Mucosa of descending colon (tissue), 3 donors: Measurements from ENCODE around the gene NINL. TPM values are rescaled to one million over a fixed set of nuclear protein-coding genes. Genes with fewer than 3 reads are reported as not detected.

Source experiments
- ATAC-seq: fragments of 200-7000 bp; cut with Tn5 transposase; one replicate; pipeline ENCODE4 v1.9.1; 2020; ENCODE audit warnings: mild to moderate bottlenecking, moderate library complexity
- DNase-seq, 3 donors: peaks; one replicate each; pipeline ENCODE4 v3.0.0-alpha.2; 2020
- H3K36me3 ChIP-seq: fragments of 200-600 bp; one replicate; pipeline ENCODE4 v1.8.0; 2021; ENCODE audit warnings: low read depth, mild to moderate bottlenecking
- H3K4me1 ChIP-seq: fragments of 200-600 bp; one replicate; pipeline ENCODE4 v1.8.0; 2021; ENCODE audit warnings: low read depth, mild to moderate bottlenecking
- H3K4me3 ChIP-seq: fragments of 200-600 bp; one replicate; pipeline ENCODE4 v1.8.0; 2021; ENCODE audit warnings: mild to moderate bottlenecking
- H3K9me3 ChIP-seq: fragments of 200-600 bp; one replicate; pipeline ENCODE4 v1.8.0; 2021; ENCODE audit warnings: mild to moderate bottlenecking
- CTCF ChIP-seq: fragments of 200-600 bp; IDR thresholded peaks from one replicate; pipeline ENCODE4 v1.8.0; 2022; ENCODE audit warnings: antibody characterized with exemption, mild to moderate bottlenecking
- intact Hi-C, 2 donors: fragments of 100-400 bp; cut with DNase I in 1 of 2; cut with micrococcal nuclease in 1 of 2; formaldehyde crosslinking; loops; one replicate each; pipeline versions ENCODE4 v1.11.0 to v1.11.1; 2022; cut with DNase I, micrococcal nuclease
- total RNA-seq, 3 donors: library from RNA; stranded (reverse); fragmentation: NEBNext Ultra II Directional in 2 of 3; extraction: Animal tissue kit (Norgen Biotek cat#: 25700) in 2 of 3; gene quantifications; one replicate each; pipeline versions ENCODE4 v1.2.1 to v1.2.4, GENCODE V29; 2021 to 2023
- donor health status: DM: no; HTN: no; CAD: no; lungs with moderate emphysema.
- donor health status: DM: no; HTN: no; CAD: no.
- donor health status: DM: no; HTN: yes; CAD: no.

NINL gene
- total RNA-seq, 3 donors from 2014 or later: 1.8 to 15.1 (median 3.3) TPM

DNA sequence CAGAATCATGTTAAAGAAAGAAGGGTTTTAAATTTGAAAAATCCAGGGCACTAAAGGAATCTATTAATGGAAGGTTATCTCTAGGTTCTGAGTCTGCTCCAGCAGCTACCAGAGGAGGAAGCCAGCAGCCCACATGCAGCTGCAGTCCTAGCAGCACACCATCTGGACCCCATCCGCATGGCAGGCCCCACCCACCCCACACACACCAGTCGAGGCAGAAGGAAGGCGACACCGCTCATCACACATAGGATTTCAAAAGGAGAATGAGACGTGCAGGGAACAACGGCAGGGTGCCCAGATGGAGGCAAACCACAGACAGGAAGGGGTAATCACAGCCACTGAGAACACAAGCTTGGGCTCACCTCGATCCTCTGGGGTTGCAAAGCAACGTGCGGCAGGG, 99.0 kb downstream of the NINL start:
- intact Hi-C loops: no loop called here
- Histone ChIP-seq H3K4me3 (no peak overlapping the region), H3K36me3 (no peaks in the 10 kb centered on the region), H3K9me3 (no peaks in the 10 kb centered on the region), H3K4me1 (no peaks in the 10 kb centered on the region)
- TF ChIP-seq CTCF: no peak
- no peak for DNase-seq
- no peak for ATAC-seq

DNA sequence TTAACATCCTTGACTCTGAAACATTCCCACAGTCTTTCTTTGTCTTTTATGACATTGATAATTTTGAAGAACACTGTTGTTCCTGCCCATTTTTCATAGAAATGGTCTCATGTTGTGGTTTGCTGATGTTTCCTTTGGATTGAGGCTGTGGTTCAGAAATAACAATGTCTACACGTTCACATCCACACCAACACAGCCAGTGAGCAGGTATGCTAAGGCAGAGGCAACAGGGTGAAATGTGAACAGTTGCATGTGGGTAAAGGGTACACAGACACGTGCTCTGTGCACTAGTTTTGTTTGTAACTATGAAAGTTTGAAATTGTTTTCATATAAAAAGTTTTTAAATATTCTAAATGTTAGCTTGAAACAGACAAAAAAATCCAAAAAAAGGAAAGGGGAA, 99.5 kb downstream of the NINL start:
- Histone ChIP-seq H3K36me3 (no peaks in the 10 kb centered on the region), H3K9me3 (no peaks in the 10 kb centered on the region), H3K4me1 (no peaks in the 10 kb centered on the region), H3K4me3 (no peak overlapping the region)
- intact Hi-C loops: no loop called here
- ATAC-seq (no peak), DNase-seq (no peak)
- TF ChIP-seq CTCF: no peak

DNA sequence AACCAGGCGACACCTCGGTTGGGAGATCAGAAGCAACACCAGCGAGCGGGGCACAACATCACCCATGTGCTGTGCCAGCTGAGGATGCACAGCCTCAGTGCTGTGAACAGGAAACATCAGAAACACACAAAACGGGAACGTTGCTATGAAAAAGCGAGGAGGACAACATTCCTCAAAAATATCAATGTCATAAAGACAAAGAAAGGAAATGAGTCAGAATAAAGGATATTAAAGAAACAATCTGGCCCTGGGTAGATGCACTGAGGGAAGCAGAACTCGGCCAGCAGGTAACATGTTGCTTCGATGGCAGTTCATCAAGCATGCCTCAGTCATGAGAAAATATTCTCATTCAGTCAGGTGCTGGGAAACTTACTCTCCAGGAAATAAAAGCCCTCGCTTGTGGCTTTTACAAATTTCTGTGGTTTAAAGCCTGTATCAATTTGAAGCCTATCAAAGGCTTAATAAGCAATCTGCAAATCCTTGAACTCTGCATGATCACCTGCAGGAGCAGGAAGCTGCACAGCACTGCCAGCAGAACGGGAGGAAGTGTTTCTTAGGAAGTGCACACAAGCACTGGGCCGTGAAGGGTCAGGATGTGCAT, 100.3 kb downstream of the NINL start:
- DNase-seq (no peak), ATAC-seq (no peak)
- no peaks in the 10 kb centered on the region for H3K9me3 ChIP-seq
- no peak for TF ChIP-seq CTCF
- H3K36me3 ChIP-seq: no peaks in the 10 kb centered on the region
- H3K4me1 ChIP-seq: no peaks in the 10 kb centered on the region
- H3K4me3 ChIP-seq: no peak overlapping the region
- intact Hi-C loops: no loop called here

- no peaks in the 10 kb centered on the region for H3K9me3 ChIP-seq
- intact Hi-C loops: no loop called here
- ATAC-seq: no peak
- no peaks in the 10 kb centered on the region for H3K36me3 ChIP-seq
- H3K4me3 ChIP-seq: no peak overlapping the region
- H3K4me1 ChIP-seq: no peaks in the 10 kb centered on the region
- no peak for DNase-seq
- TF ChIP-seq CTCF: no peak
Observed at GRCh38 chr20:25484224-25484846, 101.0 kb downstream of the NINL start.

DNA sequence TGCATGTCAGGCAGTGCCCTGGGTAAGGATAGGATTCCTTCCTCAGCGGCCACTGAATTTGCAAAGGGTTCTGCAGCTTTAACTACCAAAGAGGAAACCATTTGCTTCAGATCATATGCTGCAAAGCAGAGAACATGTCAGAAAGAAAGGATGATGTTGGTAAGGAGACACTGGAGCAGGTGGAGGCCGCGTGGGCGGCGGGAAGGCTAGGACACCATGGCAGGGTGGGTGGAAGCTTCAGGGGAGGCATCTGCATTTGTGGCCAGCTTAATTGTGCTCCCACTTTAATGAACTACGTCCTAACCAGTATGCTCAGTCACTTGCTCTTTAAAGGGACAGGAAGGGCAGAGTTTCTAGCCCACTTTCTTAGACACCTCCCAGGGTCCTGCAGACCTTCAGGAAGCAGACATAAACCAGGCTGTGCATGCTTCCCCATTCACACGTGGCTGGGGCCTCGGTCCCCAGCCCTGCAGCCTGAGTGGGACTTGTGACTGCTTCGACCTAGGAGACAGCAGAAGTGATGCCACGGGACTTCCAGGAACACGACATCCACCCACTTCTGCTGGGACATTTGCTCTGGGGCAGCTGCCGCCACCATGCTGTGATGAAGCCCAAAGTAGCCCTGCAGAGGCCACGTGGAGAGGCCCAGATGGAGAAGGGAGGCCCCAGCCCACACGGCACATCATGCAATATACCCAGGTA, 101.7 kb downstream of the NINL start:
- Histone ChIP-seq H3K4me1 (no peaks in the 10 kb centered on the region), H3K9me3 (no peaks in the 10 kb centered on the region), H3K36me3 (no peaks in the 10 kb centered on the region), H3K4me3 (no peak overlapping the region)
- no peak for TF ChIP-seq CTCF
- DNase-seq (no peak), ATAC-seq (no peak)
- intact Hi-C loops: no loop called here
